ENCODE measurements around the gene PRR23E. TPM values are rescaled to one million over a fixed set of nuclear protein-coding genes. Genes with fewer than 3 reads are reported as not detected.

Gene PRR23E
- total RNA-seq, 1 experiment from 2014 or later: not detected

GRCh38 chr3:127183931-127184869, 8.7 kb upstream of the PRR23E start:
- no peak for DNase-seq (ENCODE audit: low spot score)

DNA sequence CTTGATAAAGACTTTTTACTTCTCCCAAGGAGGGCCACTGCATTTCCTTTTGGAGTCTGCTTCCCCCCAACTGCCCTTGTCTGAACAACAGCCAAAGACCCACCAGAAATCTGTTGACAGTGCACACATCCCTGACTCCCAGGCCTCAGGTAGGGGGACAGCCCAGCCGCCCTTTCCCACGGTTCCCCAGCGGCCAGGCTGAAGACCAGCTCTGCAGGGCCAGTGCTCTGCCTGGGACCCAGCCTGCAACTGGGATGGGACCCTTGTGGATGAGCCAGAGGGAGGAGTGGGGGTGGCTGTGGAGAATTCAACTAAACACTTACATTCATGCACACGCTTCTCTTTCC, 8.1 kb upstream of the PRR23E start:
- no peak for DNase-seq (ENCODE audit: low spot score)

- no peak for DNase-seq (ENCODE audit: low spot score)
Measured at GRCh38 chr3:127185268-127185667, 7.7 kb upstream of the PRR23E start.

GRCh38 chr3:127185962-127186674, 6.8 kb upstream of the PRR23E start:
- no peak for DNase-seq (ENCODE audit: low spot score)

DNA sequence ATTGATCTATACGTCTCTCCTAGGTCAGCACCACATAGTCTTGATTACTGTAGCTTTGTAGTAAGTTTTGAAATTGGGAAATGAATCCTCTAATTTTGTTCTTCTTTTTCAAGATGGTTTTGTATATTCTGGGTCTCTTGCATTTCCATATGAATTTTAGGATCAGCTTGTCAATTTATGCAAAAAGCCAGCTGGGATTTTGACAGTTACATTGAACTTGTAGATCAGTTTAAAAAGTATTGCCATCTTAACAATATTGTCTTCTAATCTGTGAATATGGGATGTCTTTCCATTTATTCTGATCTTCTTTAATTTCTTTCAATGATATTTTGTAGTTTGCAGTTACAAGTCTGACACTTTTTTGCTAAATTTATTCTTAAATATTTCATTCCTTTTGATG, 5.6 kb upstream of the PRR23E start:
- DNase-seq (ENCODE audit: low spot score): no peak

- no peak for DNase-seq (ENCODE audit: low spot score)
Measured at GRCh38 chr3:127193341-127193740, 410 bp downstream of the PRR23E start.

GRCh38 chr3:127193775-127194174, 844 bp downstream of the PRR23E start:
- no peak for DNase-seq (ENCODE audit: low spot score)

DNA sequence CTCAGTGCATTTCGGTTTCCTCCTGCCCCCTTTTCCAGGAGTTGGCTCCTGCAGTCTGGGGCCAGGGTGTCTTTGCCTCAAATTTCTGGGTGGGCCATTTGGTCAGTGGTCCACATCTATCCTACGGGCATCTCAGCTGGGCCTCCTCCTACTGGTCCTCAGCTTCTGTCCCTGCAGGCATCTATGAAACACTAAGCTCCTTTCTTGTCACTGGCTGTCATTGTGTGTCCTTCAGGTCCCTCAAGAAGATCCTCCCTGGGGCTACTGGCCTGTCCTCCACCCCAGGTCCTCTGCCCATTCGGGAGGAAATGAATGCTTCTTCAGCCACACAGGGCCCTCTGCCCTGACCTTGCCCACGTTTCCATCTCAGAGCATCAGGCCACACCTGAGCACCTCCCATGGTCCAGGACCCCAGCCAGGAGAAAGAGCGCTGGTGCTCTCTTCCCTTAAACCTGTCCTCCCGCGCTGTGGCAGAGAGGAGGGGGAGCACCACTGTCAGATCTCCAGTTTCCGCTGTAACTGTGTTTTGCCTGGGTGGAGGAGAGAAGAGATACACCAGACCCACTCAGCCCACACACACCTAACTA, 1.8 kb downstream of the PRR23E start:
- no peak for DNase-seq (ENCODE audit: low spot score)

- no peak for DNase-seq (ENCODE audit: low spot score)
Measured at GRCh38 chr3:127195417-127195816, 2.5 kb downstream of the PRR23E start.

- no peak for DNase-seq (ENCODE audit: low spot score)
Measured at GRCh38 chr3:127196002-127196401, 3.1 kb downstream of the PRR23E start.

- DNase-seq (ENCODE audit: low spot score): no peak
Measured at GRCh38 chr3:127196466-127197299, 3.8 kb downstream of the PRR23E start.

DNA sequence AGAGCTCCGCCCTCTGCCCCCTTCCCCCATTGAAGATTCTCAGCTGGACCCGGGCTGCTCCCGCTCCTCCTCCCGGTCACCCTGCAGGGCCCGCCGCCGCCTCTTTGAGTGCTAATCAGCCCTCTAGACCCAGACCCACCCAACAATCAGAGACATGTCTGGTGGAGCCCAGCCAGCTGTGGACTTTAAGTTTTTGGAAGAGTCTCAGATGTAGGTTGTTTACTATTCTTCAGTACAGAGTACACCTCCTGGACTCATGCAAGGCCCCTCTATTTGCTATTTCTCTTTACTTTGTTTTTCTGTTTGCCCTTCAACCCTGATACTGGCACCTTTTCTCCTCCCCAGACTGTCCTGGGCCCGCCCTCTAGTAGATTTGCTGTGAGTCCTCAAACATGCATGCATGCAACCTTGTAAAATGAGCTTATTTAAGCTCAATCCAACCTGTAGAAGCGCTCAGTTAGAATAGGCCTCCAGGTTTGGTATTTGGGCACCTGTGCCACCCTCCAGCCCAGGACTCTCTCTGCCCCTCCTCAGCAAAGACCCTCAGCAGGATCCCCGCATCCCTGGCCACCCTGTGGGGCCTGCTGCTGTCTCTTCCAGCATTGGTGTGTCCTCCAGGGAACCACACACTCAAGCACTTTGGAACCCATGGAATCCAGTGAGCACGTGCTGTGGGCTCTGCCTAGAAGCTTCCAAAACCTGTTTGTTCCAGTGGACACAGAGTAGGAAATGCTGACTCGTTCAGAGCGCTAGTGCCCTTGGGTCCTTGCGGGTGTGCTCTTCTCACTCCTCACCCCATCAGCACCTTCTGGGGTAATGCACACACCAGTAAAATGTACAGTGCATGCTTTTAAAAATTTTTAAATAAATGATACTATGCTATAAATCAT, 4.6 kb downstream of the PRR23E start:
- DNase-seq (ENCODE audit: low spot score): no peak

DNA sequence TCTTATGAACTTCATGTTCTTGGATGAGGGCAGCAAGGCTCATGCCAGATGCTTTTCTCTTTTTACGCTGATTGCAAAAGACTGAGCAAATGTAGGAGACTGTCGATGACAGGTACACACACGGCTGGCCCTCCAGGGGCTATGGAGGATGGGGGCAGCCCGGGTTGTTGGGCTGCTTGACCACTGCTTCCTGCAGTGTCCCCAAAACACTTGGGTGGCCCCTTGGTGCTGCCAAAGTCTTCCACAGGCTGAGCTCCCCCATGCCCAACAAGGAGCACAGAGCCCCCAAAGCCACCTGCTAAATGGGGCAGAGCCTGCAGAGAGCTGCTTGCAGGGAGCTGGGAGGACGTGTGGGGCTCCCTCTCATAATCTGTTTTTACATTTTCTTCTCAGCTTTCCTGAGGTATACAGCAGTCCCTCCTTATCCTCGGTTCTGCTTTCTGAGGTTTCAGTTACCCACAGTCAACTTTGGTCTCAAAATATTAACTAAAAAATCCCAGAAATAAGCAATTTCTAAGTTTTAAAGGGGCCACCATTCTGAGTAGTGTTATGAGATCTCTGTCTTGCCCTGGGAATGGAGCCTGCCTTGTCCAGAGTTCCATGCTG, 7.3 kb downstream of the PRR23E start:
- DNase-seq (ENCODE audit: low spot score): no peak

DNA sequence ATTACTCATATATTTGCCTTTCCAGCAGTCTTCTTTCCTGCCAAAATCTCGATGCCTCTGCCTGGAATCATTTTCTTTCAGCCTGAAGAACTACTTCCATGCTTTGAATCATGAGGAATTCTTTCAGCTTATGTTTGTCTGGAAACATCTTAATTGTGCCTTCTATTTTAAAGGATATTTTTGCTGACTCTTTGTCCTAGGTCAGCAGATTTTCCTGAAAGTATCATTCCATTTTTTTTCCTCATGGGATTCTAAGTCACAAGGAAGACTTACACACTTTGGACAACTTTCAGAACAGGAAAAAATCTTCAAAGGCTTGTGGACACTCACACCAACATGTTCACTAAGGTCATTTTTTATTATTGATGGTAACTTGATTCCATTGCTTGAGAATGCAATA, 10.1 kb downstream of the PRR23E start:
- no peak for DNase-seq (ENCODE audit: low spot score)

GRCh38 chr3:127204841-127205582, 12.1 kb downstream of the PRR23E start:
- no peak for DNase-seq (ENCODE audit: low spot score)

- DNase-seq (ENCODE audit: low spot score): no peak
Measured at GRCh38 chr3:127206154-127206553, 13.2 kb downstream of the PRR23E start.

DNA sequence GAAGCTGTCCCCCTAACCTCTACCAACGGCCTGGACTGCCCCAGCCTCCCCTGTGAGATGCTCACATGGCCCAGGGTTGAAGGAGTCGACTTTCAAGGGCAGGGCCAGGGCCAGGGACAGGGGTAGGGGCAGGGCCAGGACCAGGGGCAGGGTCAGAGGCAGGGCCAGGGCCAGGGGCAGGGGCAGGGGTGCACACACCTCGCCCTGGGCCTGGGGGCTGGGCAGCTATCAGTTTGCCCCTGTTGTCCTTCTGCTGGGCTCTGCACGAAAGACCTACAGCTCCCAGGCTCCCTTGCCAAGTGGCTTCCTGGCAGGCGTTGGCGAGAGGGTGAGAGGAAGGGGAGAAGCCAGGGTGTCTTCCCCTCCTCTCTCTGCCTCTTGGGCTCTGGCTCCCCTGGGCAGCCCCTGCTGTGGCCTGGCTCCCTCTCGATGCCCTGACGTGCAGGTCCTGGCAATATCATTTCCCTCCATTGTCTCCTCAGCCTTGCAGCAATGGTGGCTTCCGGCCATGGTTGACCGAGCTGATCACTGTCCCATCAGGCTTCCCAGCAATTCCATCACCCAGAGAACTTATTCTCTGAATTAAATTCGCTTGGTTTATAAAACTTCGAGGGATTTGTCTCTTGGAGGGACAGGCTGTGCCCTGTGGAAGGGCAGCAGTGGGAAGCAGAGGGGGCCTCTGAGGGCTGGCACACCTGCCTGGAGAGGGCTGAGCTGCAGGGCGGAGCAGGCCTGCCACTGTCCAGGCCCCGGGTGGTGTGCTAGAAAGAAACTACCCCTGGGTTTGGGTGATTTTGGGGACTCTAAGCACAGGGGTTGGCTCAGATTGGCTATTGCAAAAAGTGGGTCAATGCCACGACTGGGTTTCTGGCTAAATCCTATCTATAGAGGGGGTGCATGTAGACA, 13.9 kb downstream of the PRR23E start:
- DNase-seq (ENCODE audit: low spot score): no peak

DNA sequence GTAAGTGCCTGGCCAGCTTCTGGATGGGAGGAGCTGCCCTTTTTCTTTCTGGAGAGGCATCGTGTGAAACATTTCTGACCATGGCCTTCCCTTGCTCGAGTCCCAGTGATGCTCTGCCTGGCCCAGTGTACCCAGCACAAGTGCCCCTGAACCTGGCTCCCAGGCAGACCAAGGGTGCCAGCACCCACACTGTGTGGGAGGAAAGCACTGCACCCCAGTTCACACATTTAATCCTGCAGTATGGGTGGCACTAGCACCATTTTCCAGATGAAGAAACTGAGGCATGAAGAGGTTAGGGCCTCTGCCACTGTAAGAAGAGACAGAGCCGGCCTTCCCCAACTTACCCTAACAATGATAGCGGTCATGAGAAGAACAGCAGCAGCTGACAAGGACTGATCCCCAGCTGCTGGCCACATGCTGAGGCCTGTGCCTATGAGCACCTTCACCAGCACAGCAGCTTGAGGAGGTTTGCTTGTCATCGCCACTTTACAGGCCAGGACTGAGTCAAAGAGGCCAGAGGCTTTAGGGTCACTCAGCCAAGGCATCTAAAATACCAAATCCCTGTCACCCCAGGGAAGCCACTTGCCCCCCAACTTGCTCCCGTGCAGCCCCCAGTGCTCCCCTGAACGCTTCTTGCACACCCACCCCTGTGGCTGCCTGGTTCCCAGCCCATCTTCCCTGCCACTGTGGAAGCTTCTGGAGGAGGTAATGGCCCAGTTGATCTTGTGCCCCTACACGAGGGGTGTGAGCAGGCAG, 15.0 kb downstream of the PRR23E start:
- DNase-seq (ENCODE audit: low spot score): no peak
